Adrenal gland (tissue), 5 donors: ENCODE results near the gene FBRSL1.

ENCODE experiments used
- CTCF ChIP-seq, 6 experiments: fragments of 450-650 bp in 4 of 6; fragments of 200-600 bp in 2 of 6; sonication (generic) in 1 of 6; IDR thresholded peaks; 1 replicate in 5 of 6; 2 replicates in 1 of 6; pipeline versions ENCODE4 v1.5.1 to v1.8.0; 2016 to 2021; ENCODE audit warnings: antibody characterized with exemption in 6 of 6, mild to moderate bottlenecking in 2 of 6, moderate library complexity in 1 of 6
- POLR2A ChIP-seq, 2 donors: fragments of 450-650 bp; IDR thresholded peaks; one replicate each; pipeline ENCODE4 v1.6.1; 2017; ENCODE audit warnings: antibody characterized with exemption in 2 of 2, mild to moderate bottlenecking in 2 of 2, moderate library complexity in 1 of 2
- donor health status: DM: no; HTN: no; CAD: no.

DNA sequence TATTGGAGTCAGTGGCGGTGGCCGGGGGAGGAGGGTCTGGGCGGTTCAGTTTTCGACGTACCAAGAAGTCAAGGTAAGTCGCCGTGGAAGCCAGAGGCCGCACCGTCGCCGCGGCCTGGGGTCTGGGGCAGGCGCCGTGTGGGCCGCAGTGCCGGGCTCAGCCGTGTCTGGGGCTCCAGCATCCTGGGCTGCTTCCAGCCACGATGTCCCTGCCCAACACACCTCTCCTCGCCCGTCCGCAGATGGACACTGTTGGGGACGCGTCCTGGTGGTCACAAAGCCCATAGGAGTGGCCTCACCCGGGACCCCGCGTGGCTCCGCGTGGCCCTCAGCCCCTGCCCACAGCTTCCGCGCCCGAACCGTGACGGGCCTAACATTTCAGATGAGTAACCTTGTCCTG is 59.1 kb downstream of the FBRSL1 start:
- no peak for TF ChIP-seq POLR2A (IDR thresholded peaks at IDR 0.05)
- no peak for TF ChIP-seq CTCF (IDR thresholded peaks at IDR 0.05)
